Raji (cell line): ENCODE measurements around the gene RFX4.

Experiments used
- POLR2A ChIP-seq: IDR thresholded peaks from 2 replicates; pipeline ENCODE4 v1.6.1; 2011; ENCODE audit warnings: low read depth, low read length, control low read depth; ENCODE audit not compliant: insufficient read depth

RFX4 gene

GRCh38 chr12:106690569-106691305, 107.9 kb downstream of the RFX4 start:
- TF ChIP-seq POLR2A = no peak

DNA sequence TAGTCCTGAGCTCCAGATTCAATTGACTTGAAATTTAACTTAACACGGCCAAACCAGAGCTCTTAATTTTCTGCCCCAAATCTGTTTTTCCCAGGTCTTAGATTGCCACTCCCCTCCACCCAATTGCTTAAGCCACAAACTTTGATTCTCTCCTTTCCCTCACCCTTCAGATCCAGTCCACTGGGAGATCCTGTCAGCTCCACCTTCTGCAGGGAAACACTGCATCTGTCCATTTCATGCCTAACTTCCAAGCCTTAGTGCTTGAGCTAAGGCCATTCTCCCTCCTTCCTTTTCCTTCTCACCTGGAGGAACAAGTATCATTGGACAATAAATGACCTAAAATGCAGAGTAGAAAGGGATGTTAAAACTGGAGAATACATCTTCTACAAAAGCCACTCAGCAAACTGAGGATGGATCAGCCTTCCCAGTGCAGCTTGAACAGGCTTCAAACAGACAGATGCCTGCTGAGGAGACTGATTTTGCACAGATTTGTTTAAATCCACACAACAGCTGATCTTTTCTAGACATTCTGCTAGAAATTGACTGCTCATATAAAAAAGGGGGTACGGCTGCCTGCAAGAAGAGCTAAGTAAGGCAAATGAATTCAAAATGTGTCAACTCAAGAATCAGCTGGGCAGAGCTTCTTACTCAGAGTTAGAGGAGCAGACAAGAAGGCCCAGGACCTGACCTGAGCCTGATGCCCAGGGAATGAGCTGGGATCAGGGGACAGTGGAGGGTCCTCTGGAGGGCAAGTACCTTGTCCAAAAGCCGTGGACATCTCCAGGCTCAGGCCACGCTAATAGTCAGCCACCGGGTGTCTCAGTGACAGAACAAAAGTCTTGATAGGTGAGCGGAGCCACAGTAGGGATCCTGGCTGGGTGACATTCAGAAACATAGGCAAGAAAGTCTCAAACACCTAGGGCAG, 110.4 kb downstream of the RFX4 start:
- TF ChIP-seq POLR2A = no peak

DNA sequence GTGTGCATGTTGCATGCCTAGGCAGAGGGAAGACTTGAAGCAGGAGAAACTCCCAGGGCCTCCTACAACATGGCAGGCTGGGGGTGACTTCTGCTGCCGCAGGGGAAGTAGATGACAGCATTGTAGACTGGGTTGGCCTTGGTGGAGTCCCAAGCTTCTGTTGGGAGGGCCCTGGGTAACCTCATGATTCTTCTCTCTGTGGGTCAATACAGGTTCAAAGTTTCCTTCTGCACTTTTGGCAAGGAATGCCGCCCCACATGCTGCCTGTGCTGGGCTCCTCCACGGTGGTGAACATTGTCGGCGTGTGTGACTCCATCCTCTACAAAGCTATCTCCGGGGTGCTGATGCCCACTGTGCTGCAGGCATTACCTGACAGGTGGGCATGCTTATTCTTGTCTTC, 113.3 kb downstream of the RFX4 start:
- TF ChIP-seq POLR2A = no peak

GRCh38 chr12:106696681-106697417, 114.0 kb downstream of the RFX4 start:
- no peak for TF ChIP-seq POLR2A

DNA sequence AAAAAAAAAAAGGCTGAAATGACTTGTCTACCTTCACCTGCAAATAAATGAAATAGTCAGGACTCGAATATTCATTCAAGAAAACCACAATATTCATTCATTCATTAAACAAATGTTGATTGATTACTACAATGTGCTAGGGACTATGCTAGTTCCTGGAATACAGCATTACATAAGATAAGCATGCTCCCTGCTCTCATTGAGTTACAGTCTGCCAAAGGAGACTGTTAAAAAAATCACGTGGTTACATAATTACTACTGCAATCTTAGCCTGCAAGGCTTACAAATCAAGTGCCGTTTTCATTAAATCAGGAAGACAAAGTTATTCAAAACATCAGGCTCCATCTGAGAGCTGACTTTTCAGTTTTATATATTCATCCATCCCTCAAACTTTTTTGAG, 121.3 kb downstream of the RFX4 start:
- no peak for TF ChIP-seq POLR2A

DNA sequence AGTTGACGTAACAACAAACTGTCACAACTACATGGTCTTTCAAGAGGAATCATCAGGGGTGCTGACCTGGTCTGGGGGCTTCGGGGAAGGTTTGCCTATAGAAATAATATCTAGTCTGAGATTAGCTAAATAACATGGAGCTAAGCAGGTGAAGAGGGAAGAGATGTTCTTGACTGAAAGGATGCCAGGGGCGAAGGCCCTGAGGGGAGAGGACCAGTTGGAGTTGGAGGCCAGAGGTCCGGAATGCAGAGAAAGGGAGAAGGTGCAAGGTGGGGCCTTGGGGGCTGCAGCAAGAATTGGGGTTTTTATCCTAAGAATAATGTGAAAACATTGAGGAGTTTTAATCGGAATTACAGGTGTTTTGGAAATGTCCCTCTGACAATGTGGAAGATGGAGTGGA, 123.2 kb downstream of the RFX4 start:
- no peak for TF ChIP-seq POLR2A

GRCh38 chr12:106709068-106709511, 126.3 kb downstream of the RFX4 start:
- no peak for TF ChIP-seq POLR2A

GRCh38 chr12:106710143-106710893, 127.5 kb downstream of the RFX4 start:
- TF ChIP-seq POLR2A = no peak

- no peak for TF ChIP-seq POLR2A
Observed at GRCh38 chr12:106711316-106711715, 128.5 kb downstream of the RFX4 start.

GRCh38 chr12:106712768-106713167, 130.0 kb downstream of the RFX4 start:
- TF ChIP-seq POLR2A = no peak

DNA sequence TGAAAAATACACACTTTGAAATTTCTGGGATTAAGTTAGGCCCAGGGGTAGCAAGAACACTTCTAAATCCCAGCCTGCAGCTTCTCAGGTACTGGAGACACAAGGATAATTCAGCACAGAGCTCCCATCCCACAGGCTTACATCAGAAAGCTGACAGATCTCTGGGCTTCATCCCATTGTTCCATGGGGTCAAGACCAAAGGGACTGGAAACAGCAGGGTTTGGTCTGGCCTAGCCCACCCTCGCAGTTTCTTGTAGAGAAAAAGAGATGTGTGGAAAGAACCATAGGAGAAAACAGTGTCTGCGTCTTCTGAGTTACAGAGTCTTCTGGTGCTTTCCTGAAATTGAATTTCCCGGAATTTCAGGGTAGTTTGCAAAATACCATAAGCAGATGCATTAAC, 132.1 kb downstream of the RFX4 start:
- TF ChIP-seq POLR2A = no peak

DNA sequence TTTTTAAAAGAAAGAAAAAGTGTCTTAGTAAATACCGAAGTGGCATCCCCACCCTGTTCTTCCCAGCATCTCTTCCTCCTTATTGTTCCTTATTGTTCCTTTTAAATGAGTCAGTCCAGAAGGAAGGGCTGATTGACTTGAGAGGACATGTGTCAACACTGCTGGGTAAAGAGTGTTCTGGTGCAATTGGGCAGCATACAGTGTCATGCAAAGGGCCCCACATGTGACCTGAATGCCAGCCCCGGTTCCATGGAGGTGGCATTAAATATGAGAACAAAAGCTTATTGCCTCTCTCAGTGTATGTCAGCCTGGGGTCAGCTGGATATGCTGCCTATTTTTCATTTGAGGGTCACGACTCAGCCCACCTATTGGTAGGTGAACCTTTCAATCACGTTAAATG, 132.8 kb downstream of the RFX4 start:
- no peak for TF ChIP-seq POLR2A

DNA sequence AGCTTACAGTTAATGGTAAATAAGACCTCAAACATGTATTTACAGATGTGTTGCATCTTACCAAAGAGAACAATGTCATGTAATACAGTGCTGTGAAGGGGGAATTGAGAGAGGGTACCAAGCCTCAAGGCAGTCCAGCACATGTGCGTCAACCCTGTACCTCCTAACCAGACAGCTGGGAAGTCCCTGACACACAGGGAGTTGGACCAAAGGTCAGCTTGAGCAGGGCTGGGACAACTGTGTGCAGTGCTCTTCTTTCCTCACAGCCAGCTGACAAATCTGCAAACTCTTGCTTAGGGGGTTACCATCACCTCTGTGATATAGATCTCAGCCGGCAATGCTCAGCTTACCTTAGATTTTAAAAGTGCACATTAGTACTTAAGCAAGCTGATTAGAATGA, 134.9 kb downstream of the RFX4 start:
- no peak for TF ChIP-seq POLR2A

DNA sequence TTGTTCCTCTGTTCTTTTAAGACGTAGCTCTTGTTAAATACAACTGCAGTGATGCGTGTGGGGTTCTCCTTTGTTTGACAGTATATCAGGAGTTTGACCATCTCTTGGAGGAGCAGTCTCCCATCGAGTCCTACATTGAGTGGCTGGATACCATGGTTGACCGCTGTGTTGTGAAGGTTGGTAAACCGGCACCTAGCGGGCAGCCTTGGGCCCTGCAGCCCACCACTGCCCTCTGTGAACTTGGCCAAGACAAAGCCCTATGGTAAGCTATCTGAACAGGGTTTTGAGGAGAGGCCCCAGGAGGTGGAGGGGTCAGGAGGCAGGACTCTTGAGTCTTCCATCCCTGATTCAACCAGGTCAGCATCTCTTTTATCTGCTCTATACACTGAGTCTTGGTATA, 137.1 kb downstream of the RFX4 start:
- no peak for TF ChIP-seq POLR2A

GRCh38 chr12:106720696-106721095, 137.9 kb downstream of the RFX4 start:
- TF ChIP-seq POLR2A = no peak
